GM21526 (cell line): ENCODE results near the gene S1PR3.

Experiments
- ATAC-seq: cut with Tn5 transposase; IDR thresholded peaks from one replicate; pipeline ENCODE4 v1.9.1; 2021; ENCODE audit warnings: moderate library complexity; ENCODE audit not compliant: unreplicated experiment, low FRiP score

Gene S1PR3

DNA sequence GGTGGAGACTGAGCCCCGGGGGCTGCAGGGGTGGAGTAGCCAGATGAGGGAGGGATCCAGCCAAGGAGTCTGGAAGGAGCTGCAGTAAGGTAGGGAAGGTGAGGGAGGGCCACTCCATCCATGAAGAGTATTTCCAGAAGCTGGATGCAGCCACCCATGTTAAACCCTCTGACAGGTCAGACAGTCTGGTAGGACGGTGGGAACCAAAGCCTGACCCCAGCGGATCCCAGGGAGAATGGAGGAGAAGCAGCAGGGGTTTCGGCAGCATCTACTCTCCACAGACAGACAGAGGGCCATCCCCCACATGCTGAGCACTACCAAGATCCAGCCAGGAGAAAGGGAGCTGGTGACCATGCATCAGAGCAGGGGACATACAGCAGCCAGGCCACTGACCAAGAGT lies 22.5 kb upstream of the S1PR3 start:
- no peak for ATAC-seq

DNA sequence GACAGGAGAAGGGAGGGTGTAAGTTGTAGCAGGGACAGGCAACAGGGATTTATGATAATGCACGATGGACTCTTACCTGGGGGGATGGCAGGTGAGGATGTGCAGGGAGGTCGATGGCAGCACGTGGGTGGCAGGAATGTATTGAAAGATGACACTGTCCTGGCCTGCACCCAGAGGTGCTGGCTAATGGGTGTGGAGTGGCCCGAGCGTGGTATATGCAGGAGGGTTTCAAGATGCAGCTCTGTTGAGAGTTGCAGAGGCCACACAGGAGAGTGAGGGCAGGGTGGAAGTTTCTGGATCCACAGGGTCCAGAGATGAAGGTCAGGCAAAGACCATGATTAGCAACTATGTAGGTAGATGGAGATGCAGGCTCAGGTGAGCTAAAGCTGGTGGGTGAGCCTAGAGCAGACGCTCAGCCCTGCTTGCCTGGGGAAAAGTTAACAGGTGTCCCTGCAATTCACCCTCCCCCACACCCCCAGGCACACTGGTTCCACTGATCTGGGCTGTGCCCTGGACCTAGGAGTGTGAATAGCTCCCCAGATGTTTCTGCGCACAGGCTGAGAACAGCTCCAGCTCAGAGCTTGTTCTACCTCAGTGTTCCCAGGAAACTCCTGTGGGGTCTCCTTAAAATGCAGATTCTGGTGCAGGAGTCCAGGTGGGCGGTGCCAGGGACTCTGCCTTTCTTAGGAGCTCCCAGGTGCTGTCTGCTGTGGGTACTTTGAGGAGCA lies 21.5 kb upstream of the S1PR3 start:
- no peak for ATAC-seq

DNA sequence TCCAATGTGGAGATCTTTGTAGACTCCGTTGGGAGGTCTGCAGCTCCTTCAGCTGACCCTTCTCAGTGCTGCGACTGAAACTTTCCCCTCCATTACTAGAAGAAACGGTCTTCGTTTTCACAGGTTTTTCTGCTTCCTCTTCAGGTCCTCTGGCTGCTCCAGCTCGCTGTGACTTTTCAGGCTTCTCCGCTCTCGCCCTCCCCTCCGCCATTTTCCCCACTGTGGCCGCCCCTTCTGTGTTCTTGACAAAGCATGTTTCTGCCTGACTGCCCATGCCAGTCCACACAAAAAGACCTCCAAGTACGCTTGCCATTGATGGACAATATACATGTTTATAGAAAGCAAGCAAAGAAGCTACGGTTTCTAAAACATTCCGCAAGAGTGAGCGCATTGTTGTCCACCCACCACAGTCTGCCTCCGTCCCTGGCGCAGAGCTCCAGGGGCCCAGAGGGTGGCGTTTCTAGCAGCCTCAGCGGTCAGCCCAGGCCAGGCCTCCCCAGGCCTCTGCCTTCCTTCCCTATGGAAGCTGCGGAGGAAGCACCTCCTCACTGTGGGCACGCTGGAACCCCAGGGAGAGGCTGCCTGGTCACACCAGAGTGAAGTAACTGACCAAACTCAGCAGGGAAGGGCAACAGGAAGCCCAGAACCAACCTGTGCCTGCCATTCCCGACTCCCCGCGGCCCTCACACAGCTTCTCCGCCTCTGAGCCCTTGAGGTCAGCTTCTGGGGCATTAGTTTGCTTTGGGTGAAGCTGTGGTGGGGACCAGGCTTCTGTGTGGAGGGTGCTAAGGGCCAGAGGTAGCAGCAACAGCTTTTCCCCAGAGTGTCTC lies 19.9 kb upstream of the S1PR3 start:
- no peak for ATAC-seq

- no peak for ATAC-seq
Measured at GRCh38 chr9:88972401-88972800, 18.9 kb upstream of the S1PR3 start.

DNA sequence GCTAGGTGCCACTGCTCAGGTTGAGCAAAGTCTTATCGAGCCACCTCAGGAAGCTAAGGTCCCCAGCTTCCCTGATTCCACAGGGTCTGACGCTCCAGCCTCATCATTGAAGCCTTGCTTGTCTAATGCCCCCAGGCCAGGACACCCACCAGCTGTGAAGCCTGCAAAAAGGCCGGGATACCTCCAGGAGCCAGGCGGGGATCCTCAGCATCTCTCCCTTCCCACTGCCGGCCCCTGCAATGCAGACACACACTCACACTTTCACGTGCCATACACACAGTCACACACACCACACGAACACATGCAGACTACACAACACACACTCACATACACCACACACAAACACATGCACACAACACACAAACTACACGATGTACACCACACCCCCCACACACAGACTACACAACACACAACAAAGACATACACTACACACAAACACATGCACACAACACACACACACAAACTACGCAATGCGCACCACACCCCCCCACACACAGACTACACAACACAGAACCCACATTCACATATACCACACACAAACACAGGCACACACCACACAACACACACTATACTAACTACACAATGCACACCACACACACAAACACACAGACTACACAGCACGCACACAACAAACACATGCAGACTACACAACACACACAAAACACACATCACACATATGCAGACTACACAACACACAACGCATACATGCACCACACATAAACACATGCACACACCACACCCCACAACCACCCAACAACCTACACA lies 17.8 kb upstream of the S1PR3 start:
- no peak for ATAC-seq

GRCh38 chr9:88974641-88975040 lies 16.6 kb upstream of the S1PR3 start:
- no peak for ATAC-seq

GRCh38 chr9:88975966-88976889 lies 15.0 kb upstream of the S1PR3 start:
- ATAC-seq: no peak

GRCh38 chr9:88976890-88977257 lies 14.4 kb upstream of the S1PR3 start:
- no peak for ATAC-seq

GRCh38 chr9:88978034-88978433 lies 13.2 kb upstream of the S1PR3 start:
- no peak for ATAC-seq

DNA sequence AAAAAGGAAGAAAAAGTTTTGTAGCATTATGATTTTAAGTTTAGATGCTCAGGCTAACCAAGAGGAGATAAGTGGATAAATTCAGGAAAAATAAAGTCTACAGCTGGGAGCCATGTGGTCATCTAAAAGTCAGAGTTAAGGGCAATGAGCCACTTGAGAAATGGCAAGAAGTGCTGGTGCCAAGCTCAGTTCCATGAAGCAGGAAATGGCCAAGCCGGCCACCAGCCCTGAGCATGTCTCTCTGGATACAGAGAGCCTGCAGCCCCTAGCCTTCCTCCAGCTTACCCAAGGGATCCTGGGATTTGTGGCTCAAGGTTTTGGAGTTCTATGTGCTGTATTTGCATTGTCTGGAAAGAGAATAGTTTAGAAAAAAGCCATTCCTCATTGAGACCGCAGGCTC lies 12.2 kb upstream of the S1PR3 start:
- no peak for ATAC-seq

GRCh38 chr9:88979791-88980190 lies 11.5 kb upstream of the S1PR3 start:
- ATAC-seq: no peak

DNA sequence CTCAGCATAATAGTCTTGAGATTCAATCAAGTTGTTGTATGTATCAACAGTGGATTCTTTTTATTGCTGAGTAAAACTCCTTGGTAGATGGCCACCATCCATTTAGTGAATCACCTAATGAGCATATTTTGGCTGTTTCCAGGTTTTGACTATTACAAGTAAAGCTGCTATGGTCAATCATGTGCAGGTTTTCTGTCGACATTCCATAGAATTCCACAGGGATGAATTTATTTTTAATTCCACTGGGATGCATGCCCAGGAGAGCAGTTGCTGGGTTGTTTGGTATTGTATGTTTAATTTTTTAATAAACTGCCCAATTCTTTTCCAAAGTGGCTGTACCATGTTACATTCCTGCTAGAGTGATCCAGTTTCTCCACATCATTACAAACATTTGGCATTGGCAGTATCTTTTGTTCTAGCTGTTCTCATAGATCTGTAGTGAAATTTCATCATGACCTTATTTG lies 10.5 kb upstream of the S1PR3 start:
- no peak for ATAC-seq

DNA sequence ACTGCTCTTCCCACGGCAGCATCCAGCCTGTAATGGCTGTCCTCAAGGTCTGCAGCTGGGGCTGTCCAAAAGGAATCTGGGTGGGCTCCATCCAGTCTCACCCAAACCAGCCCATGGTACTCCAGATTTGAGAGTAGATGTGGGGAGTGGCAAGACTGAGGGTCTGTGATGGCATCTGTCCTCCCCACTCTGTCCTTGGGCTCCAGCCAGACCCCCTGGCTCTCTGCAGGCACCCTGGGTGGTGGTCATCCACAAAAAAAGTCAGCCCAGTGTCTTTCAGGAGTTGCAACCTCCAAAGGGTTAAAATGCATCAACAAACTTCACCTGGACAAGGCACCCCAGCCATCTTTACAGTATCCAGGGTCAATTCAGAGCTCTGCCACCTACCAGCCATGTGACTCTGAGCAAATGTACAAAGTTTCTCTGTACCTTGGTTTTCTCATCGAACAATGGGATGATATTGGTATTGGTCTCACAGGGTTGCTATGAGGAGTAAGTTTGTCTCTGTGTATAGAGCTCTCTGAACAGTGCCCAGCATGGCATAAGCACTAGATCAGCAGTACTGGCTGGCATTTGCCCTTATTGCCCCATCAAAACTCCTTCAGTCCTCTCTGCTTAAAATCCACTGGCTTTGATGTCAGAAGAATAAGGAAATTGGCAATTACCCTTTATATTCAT lies 7.3 kb upstream of the S1PR3 start:
- ATAC-seq: no peak

- no peak for ATAC-seq
Measured at GRCh38 chr9:88984543-88984883, 6.8 kb upstream of the S1PR3 start.

GRCh38 chr9:88985616-88986015 lies 5.7 kb upstream of the S1PR3 start:
- ATAC-seq: no peak

DNA sequence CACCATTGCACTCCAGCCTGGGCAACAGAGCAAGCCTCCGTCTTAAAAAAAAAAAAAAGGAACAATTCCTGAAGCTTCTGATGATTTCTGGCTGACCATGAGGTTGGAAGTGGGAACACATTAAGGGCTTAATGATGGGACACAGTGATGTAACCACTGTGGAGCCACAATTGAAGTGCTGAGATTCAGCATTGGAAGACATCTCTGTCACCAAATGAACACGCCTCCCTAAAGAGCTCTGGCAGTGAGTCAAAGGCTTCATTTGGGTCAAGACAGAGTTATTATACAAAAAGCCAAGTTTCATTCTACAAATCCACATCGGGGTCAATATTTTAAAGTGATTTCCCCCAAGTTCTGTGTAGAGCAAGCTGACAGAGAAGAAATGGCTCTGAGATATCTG lies 4.5 kb upstream of the S1PR3 start:
- ATAC-seq: no peak

DNA sequence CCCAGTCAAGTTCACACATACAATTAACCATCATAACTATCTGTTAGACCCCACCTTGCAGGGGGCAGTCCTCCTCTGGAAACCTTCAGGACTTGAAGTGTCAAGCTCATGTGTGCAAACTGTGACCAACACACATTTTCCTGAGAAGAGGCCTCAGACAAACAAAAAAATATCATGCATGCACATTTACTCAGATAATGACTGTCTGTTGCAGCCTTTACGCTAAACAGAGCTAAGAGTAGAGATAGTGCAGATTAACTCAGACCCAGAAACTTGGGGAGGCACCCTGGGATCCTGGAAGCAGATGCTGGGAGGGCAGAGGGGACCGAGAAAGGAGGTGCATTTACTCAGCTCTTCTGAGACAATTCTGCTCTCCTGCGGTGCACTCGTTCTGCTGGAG lies 3.6 kb upstream of the S1PR3 start:
- no peak for ATAC-seq

DNA sequence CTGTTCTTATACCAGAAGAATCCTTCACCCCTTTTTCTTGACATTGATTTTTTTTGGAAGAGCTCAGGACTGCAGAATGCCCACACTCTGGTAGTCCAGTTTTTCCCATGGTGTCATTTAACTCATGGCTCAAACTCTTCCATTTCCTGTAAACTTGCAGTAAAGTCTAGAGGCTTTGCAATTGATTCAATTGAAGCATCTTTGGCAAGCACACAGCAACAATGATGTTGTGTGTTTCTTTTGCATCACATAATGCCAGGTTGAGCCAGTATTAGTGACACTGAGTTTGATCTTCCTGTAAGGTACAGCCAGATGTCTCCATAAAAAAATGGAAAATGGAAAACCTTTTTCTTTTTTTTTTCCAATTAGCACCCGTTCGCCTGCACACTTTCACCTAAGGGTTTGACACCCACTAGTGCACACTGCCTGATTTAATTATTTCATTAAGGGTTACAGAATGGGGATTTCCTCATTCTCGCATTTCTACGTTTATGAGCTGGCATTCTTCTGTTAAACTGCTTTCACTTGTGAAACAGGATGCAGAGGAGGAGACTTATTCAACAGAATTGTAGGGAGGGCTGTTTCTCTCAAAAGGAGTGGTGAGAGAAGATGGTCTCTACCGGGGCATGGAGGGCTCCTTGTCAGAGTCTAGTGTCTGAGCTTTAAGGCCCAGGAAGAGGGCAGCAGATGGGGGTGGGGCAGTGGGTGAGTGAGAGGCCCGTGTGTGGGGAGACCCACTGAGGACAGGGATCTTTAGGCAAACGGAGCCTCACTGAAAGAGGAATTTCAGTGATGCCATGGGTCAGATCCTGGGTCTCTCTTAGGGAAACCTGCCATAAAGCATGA lies 2.2 kb upstream of the S1PR3 start:
- no peak for ATAC-seq
